ENCODE measurements around the gene TMEM179. TPM values are rescaled to one million over a fixed set of nuclear protein-coding genes. Genes with fewer than 3 reads are reported as not detected.

Gene TMEM179
- total and polyA plus RNA-seq, 2 of the 13 experiments (the other 11 are each of a cell fraction or from before 2014, with no cell fraction given), result not detected

DNA sequence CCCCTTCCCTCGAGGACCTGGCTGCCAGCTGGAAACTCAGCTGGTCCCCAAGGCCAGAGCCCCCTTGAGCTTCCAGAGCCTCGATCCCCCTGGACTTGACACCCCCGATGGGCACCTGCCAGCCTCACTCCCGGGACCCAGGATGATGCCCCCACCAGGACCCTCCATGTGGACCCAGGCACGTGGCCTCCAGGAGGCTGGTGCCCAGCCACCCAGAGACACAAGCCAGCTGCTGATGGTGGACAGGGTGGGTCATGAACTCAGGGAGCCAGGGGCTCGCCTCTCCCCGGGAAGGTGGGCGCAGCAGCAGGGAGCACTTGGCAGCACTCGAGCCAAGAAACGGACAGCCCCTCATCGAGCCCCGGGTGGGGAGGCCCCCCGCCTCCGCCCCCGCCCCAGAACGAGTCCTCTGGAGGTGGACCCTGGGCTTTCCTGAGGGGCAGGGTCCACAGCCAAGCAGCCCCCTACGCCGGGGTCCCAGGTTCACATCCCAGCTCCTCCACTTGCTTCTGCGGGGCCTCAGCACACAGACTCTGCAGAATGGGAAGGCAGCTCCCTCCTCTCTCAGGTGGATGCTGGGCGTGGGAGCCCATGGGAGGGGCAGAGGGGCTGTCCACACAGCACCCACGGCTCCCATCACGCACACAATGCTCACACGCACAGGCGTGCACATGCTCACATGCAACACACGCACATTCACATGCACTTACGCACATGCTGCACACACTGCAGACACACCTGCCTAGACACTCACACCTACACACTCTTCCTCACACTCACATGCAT is 12.9 kb downstream of the TMEM179 start (continued):
- no peak for TF ChIP-seq NRL (CRISPR knock-in tag; IDR thresholded peaks at IDR 0.05; ENCODE audit: borderline replicate concordance)
- no peak for TF ChIP-seq ZNF850 (CRISPR knock-in tag; conservative IDR thresholded peaks at IDR 0.05)
- TF ChIP-seq ETV5 (CRISPR knock-in tag; IDR thresholded peaks at IDR 0.05; ENCODE audit: borderline replicate concordance), result no peak
- TF ChIP-seq YEATS4 (CRISPR knock-in tag; IDR thresholded peaks at IDR 0.05; ENCODE audit: borderline replicate concordance), result no peak

DNA sequence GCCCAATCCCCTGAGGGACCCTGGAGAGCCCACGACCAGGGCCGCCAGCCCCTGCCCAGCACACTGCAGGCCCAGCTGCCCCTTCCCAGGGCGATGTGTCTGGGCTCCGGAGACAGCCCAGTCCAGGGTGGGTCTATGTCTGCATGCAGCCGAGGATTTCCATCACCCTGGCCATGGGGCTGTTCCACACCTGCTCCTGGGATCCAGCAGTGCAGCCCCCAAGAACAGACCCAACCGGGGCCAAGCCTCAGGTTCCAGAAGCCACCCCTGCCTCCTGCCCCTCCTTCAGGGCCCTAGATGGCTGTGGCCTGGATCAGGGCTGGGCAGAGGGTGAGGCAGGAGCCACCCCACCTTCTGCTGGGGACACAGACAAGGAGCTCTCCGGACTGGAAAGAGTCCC is 13.5 kb downstream of the TMEM179 start:
- no peak for DNase-seq (ENCODE audit: low spot score)
- no peak for FAIRE-seq
- no TSS peak for BruUV-seq (replicated peaks)
- Histone ChIP-seq H3K9me3 (ENCODE audit: low read length) (no peaks in the 10 kb centered on the region), H3K4me3 (replicated peaks in 1 of 3; ENCODE audit: insufficient read depth in 1 of 3, low read depth in 2 of 3, low read length in 3 of 3) (no peak overlapping the region), H3K4me2 (ENCODE audit: low read depth, low read length) (no peak overlapping the region; the same call in 1 of the 2 replicates), H3K9ac (ENCODE audit: insufficient read depth, low read depth, low read length) (no peak overlapping the region), H3K36me3 (replicated peaks in 1 of 2; ENCODE audit: control insufficient read depth in 1 of 2, insufficient read depth in 2 of 2, low read length in 2 of 2) (no peaks in the 10 kb centered on the region), H2AFZ (ENCODE audit: low read length) (no peak overlapping the region), H3K27ac (ENCODE audit: extremely low read length, insufficient read depth, low read length) (no peak overlapping the region), H3K79me2 (ENCODE audit: insufficient read depth, low read length) (no peaks in the 10 kb centered on the region), H3K27me3 (ENCODE audit: control insufficient read depth in 1 of 2, insufficient read depth in 2 of 2, low read length in 2 of 2) (peaks cover 21 to 87% of the 10 kb centered on the region in 2 experiments; a peak in 4 of 5 replicates), H4K20me1 (ENCODE audit: insufficient read depth, low read length) (peaks cover 7% of the 10 kb centered on the region; the same call in 1 of the 2 replicates), H3K4me1 (ENCODE audit: insufficient read depth, low read length) (no peaks in the 10 kb centered on the region)
- ChIA-PET CTCF (ENCODE audit: low intra/inter-chr PET ratio, low total read pairs) (no interaction called here), POLR2A (no interaction called here)
- intact Hi-C loops (cut with micrococcal nuclease; ENCODE audit: unreplicated experiment) (no loop called here), in situ Hi-C loops (cut with HindIII; ENCODE audit: extremely low pct_ligation_motif_present, low pct_unique_long_range_greater_than_20kb) (no loop called here)
- WGBS (ENCODE audit: low lambda C conversion rate), result 47% methylated on average over 3 of the region's 7 CpGs
- ATAC-seq, result no peak
- TF ChIP-seq KDM1A (CRISPR knock-in tag; IDR thresholded peaks at IDR 0.05), result no peak
- TF ChIP-seq TBX2 (CRISPR knock-in tag; IDR thresholded peaks at IDR 0.05; ENCODE audit: borderline replicate concordance), result no peak
- TF ChIP-seq ZNF670 (CRISPR knock-in tag; IDR thresholded peaks at IDR 0.05; ENCODE audit: borderline replicate concordance), result no peak
- no peak for TF ChIP-seq TEAD3 (CRISPR knock-in tag; optimal IDR thresholded peaks at IDR 0.05; ENCODE audit: borderline replicate concordance)
- TF ChIP-seq, protein P1, sequence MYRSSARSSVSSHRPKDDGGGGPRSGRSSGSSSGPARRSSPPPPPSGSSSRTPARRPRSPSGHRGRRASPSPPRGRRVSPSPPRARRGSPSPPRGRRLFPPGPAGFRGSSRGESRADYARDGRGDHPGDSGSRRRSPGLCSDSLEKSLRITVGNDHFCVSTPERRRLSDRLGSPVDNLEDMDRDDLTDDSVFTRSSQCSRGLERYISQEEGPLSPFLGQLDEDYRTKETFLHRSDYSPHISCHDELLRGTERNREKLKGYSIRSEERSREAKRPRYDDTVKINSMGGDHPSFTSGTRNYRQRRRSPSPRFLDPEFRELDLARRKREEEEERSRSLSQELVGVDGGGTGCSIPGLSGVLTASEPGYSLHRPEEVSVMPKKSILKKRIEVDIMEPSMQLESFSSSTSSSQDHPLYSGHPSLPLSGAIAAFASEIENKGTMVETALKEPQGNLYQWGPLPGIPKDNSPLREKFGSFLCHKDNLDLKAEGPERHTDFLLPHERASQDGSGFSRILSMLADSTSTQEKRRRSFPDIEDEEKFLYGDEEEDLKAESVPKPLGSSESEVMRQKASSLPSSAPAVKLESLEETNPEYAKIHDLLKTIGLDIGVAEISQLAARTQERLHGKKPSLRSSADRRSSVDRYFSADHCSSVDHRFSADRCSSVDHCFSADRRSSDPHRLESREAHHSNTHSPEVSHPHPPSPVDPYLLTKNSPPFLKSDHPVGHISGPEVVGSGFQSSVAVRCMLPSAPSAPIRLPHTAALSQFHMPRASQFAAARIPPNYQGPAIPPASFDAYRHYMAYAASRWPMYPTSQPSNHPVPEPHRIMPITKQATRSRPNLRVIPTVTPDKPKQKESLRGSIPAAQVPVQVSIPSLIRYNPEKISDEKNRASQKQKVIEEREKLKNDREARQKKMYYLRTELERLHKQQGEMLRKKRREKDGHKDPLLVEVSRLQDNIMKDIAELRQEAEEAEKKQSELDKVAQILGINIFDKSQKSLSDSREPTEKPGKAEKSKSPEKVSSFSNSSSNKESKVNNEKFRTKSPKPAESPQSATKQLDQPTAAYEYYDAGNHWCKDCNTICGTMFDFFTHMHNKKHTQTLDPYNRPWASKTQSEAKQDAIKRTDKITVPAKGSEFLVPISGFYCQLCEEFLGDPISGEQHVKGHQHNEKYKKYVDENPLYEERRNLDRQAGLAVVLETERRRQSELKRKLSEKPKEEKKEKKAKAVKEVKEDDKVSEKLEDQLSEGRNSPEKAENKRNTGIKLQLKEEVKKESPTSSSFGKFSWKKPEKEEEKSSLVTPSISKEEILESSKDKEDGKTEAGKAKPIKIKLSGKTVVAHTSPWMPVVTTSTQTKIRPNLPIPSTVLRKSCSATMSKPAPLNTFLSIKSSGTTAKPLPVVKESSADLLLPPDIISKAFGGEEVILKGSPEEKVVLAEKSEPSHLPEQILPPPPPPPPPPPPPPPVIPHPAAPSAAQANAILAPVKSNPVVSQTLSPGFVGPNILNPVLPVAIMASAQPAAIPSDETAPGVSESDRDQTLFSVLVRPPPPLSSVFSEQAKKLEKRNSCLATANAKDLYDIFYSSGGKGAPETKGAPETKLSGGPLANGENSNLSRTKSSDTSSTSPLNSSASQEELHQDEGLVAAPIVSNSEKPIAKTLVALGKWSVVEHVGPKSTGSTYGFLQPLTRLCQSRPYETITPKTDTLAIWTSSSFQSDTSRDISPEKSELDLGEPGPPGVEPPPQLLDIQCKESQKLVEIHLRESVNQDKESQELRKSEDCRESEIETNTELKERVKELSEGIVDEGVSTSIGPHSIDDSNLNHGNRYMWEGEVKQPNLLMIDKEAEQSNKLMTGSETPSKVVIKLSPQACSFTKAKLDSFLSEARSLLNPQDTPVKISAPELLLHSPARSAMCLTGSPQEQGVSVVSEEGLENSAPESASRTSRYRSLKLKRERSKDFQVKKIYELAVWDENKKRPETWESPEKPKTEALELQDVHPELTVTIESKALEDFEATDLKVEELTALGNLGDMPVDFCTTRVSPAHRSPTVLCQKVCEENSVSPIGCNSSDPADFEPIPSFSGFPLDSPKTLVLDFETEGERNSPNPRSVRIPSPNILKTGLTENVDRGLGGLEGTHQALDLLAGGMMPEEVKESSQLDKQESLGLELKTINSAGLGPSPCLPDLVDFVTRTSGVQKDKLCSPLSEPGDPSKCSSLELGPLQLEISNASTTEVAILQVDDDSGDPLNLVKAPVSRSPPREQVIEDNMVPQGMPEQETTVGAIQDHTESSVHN (CRISPR knock-in tag; IDR thresholded peaks at IDR 0.05), result no peak

All from HepG2 (cell line).